B cell (primary cell): ENCODE measurements around the gene DLG1. TPM values are rescaled to one million over a fixed set of nuclear protein-coding genes. Genes with fewer than 3 reads are reported as not detected.
A peak's percentile ranks its signal among the peaks of the same experiment; 100 is the strongest.

Experiments used
- ATAC-seq: fragments of 200-7000 bp; cut with Tn5 transposase; one replicate; pipeline ENCODE4 v1.10.0; 2021; ENCODE audit warnings: low read depth, mild to moderate bottlenecking, moderate number of reproducible peaks, moderate library complexity
- CTCF ChIA-PET: fragments of 350-600 bp; sonication (Branson Sonifier 250); formaldehyde crosslinking; loops from one replicate; lab custom pipeline; 2021; ENCODE audit warnings: antibody characterized with exemption, inconsistent platforms; lab: Charles Lee
- POLR2A ChIA-PET: fragments of 350-600 bp; sonication (Branson Sonifier 250); formaldehyde crosslinking; loops from one replicate; lab custom pipeline; 2021; ENCODE audit warnings: antibody characterized with exemption; lab: Charles Lee
- DNase-seq: peaks from one replicate; pipeline ENCODE4 v3.0.0; 2013
- H2AFZ ChIP-seq: 2 replicates; pipeline ENCODE4 v1.6.1; 2012; ENCODE audit warnings: mild to moderate bottlenecking, low read depth, low read length; ENCODE audit not compliant: insufficient read depth, poor library complexity, severe bottlenecking
- H3K27ac ChIP-seq, 2 donors: 1 replicate in 1 of 2; 2 replicates in 1 of 2; pipeline ENCODE4 v1.5.1; 2012 to 2013; ENCODE audit warnings: low read length in 2 of 2, mild to moderate bottlenecking in 2 of 2, moderate library complexity in 1 of 2
- H3K27me3 ChIP-seq, 4 experiments: fragments of 200-600 bp in 1 of 4; sonication (generic) in 1 of 4; replicated peaks in 1 of 4; 1 replicate in 2 of 4; 2 replicates in 2 of 4; pipeline versions ENCODE4 v1.6.1 to v1.7.0; 2013 to 2016; ENCODE audit warnings: low read length in 3 of 4, mild to moderate bottlenecking in 2 of 4, mixed read lengths in 1 of 4, moderate library complexity in 1 of 4; ENCODE audit not compliant: insufficient read depth in 4 of 4, control insufficient read depth in 3 of 4; ENCODE audit errors: control extremely low read depth in 1 of 4
- H3K36me3 ChIP-seq, 2 experiments: replicated peaks in 1 of 2; 1 replicate in 1 of 2; 2 replicates in 1 of 2; pipeline versions ENCODE4 v1.6.1 to v1.7.1; 2013; ENCODE audit warnings: low read length in 1 of 2; ENCODE audit not compliant: insufficient read depth in 2 of 2, control insufficient read depth in 1 of 2; ENCODE audit errors: control extremely low read depth in 1 of 2, extremely low read depth in 1 of 2
- H3K4me1 ChIP-seq, 2 donors: fragments of 200-600 bp in 1 of 2; sonication (generic) in 1 of 2; 1 replicate in 1 of 2; 2 replicates in 1 of 2; pipeline versions ENCODE4 v1.5.1 to v1.6.1; 2013 to 2017; ENCODE audit warnings: low read length in 2 of 2; ENCODE audit not compliant: control insufficient read depth in 2 of 2, insufficient read depth in 2 of 2
- H3K4me2 ChIP-seq: replicated peaks from 2 replicates; pipeline ENCODE3; 2012; ENCODE audit warnings: mild to moderate bottlenecking, low read depth, low read length; ENCODE audit not compliant: poor library complexity, severe bottlenecking
- H3K4me3 ChIP-seq, 5 experiments: fragments of 200-600 bp in 1 of 5; sonication (generic) in 1 of 5; 1 replicate in 3 of 5; 2 replicates in 2 of 5; pipeline versions ENCODE4 v1.5.1 to v1.7.0; 2011 to 2016; ENCODE audit warnings: low read length in 4 of 5, mild to moderate bottlenecking in 4 of 5, low read depth in 2 of 5, control low read depth in 1 of 5, moderate library complexity in 1 of 5; ENCODE audit not compliant: insufficient read depth in 1 of 5; ENCODE audit errors: control extremely low read depth in 1 of 5, extremely low read depth in 1 of 5
- H3K79me2 ChIP-seq: fragments of 200-600 bp; sonication (generic); one replicate; pipeline ENCODE4 v1.6.0; 2016; ENCODE audit warnings: low read length; ENCODE audit not compliant: control insufficient read depth, insufficient read depth
- H3K9ac ChIP-seq: fragments of 200-600 bp; sonication (generic); 2 replicates; pipeline ENCODE4 v1.6.1; 2017; ENCODE audit warnings: mild to moderate bottlenecking, low read length, moderate library complexity
- H3K9me3 ChIP-seq, 3 donors: one replicate each; pipeline versions ENCODE4 v1.6.1 to v1.7.1; 2013; ENCODE audit warnings: low read length in 2 of 3; ENCODE audit not compliant: control insufficient read depth in 2 of 3, insufficient read depth in 1 of 3; ENCODE audit errors: control extremely low read depth in 1 of 3
- H4K20me1 ChIP-seq: 2 replicates; pipeline ENCODE4 v1.6.0; 2012; ENCODE audit warnings: mild to moderate bottlenecking, low read length; ENCODE audit not compliant: insufficient read depth, control insufficient read depth, poor library complexity, severe bottlenecking
- H3K27ac Mint-ChIP-seq: one replicate; pipeline ENCODE4 v1.8.0; 2021; ENCODE audit warnings: mixed read lengths
- H3K27me3 Mint-ChIP-seq: one replicate; pipeline ENCODE4 v1.8.0; 2021; ENCODE audit warnings: mixed read lengths
- H3K4me1 Mint-ChIP-seq: one replicate; pipeline ENCODE4 v1.8.0; 2021; ENCODE audit warnings: mixed read lengths
- H3K4me3 Mint-ChIP-seq: one replicate; pipeline ENCODE4 v1.8.0; 2021; ENCODE audit warnings: mixed read lengths
- H3K9me3 Mint-ChIP-seq: one replicate; pipeline ENCODE4 v1.8.0; 2022; ENCODE audit warnings: mixed read lengths; ENCODE audit not compliant: insufficient read depth
- EZH2 ChIP-seq: IDR thresholded peaks from 2 replicates; pipeline ENCODE4 v1.6.1; 2012; ENCODE audit warnings: borderline replicate concordance, low read depth, mild to moderate bottlenecking, moderate library complexity, low read length; ENCODE audit not compliant: insufficient read depth, poor library complexity, severe bottlenecking
- WGBS: methylation state at CpG from one replicate; pipeline ENCODE4 v1.1.5; 2013; ENCODE audit warnings: missing lambda C conversion rate; ENCODE audit not compliant: insufficient coverage; 5-methylcytosine and 5-hydroxymethylcytosine counted together
- intact Hi-C: fragments of 100-400 bp; cut with micrococcal nuclease; formaldehyde crosslinking; loops from one replicate; pipeline ENCODE4 v1.10.0; 2022
- polyA plus RNA-seq: library from polyadenylated mRNA; depleted of rRNA; stranded (reverse); fragments of >200 nt; gene quantifications from 2 replicates; pipeline ENCODE4 v1.2.3, GENCODE V29; 2012
- total RNA-seq, 2 donors: library from RNA; stranded (reverse); fragments of 120-200 nt in 1 of 2; gene quantifications; 1 replicate in 1 of 2; 2 replicates in 1 of 2; pipeline versions ENCODE4 v1.2.3 to v1.2.4, GENCODE V29; 2013 to 2022
- TF ChIP-seq, protein P1 (sequence below): fragments of 200-600 bp; IDR thresholded peaks from one replicate; pipeline ENCODE4 v1.8.0; 2022; ENCODE audit warnings: antibody characterized with exemption, mild to moderate bottlenecking

Gene DLG1
- total and polyA plus RNA-seq, 2 donors (not counting 1 experiment from before 2014, with no cell fraction given) = 23.4 to 114 TPM

DNA sequence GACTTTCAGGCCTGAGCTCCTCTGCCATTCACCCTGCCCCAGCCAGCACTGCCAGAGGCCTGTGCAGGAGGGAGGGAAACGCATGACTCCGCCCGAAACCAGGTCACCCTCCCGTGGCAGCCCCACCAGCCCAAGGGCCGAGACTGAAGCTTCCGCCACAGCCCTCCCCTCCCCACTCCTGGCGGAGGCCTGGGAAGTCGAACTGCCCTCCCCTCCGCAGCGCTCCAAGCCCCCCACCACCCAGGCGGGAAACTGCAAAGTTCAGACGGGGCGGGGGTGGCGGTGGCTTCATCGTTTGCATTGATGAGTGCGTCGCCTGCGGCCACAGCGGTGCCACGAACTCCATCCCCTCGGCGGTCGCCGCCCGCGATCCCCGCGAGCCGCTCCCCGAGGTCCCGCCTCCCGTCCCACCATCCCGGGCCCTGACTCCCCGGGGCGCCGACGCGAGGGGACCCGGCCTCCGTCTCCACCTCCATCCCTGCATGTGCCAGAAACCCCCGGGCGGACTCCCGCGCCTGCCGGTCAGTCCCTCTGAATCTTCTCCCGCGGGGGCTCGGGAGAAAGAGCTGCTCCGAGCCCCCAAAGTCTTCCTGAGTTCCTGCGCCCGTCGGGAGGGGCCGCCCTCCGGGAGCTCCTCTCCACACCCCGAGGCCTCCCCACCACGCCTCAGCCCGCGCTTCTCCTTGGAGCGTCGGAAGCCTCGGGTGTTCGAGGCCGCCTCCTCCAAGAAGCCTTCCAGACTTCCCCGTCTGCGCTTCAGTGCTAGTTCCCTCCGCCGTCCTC is 269.5 kb downstream of the DLG1 start:
- peaks cover 5% of the 10 kb centered on the region for H4K20me1 ChIP-seq
- H3K79me2 ChIP-seq = no peaks in the 10 kb centered on the region
- peaks cover 0 to 71% (median 15%) of the 10 kb centered on the region in 4 experiments for H3K27me3 ChIP-seq
- Mint-ChIP-seq H3K27me3 (peaks cover 36% of the 10 kb centered on the region), H3K9me3 (no peaks in the 10 kb centered on the region), H3K27ac (peak overlapping the region; percentile 26), H3K4me1 (peaks cover 25% of the 10 kb centered on the region), H3K4me3 (peak overlapping the region; percentile 81)
- ChIA-PET CTCF (interaction anchor here (0.7 to 4.0 kb wide), 14 partner anchors 8 to 222 kb away, joined by 3 to 64 read pairs (median 4); partner anchors contain the start of gene SENP5), POLR2A (interaction anchor here (1.4 kb wide), 1 partner anchor 26 kb away, joined by 4 read pairs; no protein-coding TSS in a partner anchor)
- TF ChIP-seq EZH2 = peak; percentile 42
- TF ChIP-seq, protein P1, sequence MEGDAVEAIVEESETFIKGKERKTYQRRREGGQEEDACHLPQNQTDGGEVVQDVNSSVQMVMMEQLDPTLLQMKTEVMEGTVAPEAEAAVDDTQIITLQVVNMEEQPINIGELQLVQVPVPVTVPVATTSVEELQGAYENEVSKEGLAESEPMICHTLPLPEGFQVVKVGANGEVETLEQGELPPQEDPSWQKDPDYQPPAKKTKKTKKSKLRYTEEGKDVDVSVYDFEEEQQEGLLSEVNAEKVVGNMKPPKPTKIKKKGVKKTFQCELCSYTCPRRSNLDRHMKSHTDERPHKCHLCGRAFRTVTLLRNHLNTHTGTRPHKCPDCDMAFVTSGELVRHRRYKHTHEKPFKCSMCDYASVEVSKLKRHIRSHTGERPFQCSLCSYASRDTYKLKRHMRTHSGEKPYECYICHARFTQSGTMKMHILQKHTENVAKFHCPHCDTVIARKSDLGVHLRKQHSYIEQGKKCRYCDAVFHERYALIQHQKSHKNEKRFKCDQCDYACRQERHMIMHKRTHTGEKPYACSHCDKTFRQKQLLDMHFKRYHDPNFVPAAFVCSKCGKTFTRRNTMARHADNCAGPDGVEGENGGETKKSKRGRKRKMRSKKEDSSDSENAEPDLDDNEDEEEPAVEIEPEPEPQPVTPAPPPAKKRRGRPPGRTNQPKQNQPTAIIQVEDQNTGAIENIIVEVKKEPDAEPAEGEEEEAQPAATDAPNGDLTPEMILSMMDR = no peak
- intact Hi-C loops = loop anchor here (1.0 kb wide), 2 partner anchors 27 to 51 kb away; no protein-coding TSS in a partner anchor
- H3K9me3 ChIP-seq = peaks cover 0 to 13% (median 0%) of the 10 kb centered on the region in 3 donors
- peak overlapping the region; percentile 54 for H3K9ac ChIP-seq
- H3K36me3 ChIP-seq = no peaks in the 10 kb centered on the region
- H2AFZ ChIP-seq = peak overlapping the region; percentile 69
- 2% methylated on average over 67 of the region's 67 CpGs for WGBS
- peak overlapping the region in 4 of 5 experiments; percentile 31 to 52 (median 50) for H3K4me3 ChIP-seq
- H3K4me1 ChIP-seq = peaks cover 24 to 26% of the 10 kb centered on the region in 2 donors
- peak; percentile 64 for DNase-seq
- H3K4me2 ChIP-seq = peak overlapping the region; percentile 94
- H3K27ac ChIP-seq = no peak overlapping the region
- peak; percentile 31 for ATAC-seq
